A673 (cell line): ENCODE results near the gene TBC1D22A. TPM values are rescaled to one million over a fixed set of nuclear protein-coding genes. Genes with fewer than 3 reads are reported as not detected.

Experiments used
- BruUV-seq: library from RNA; stranded (reverse); fragments of 400-500 nt; replicated peaks from 2 replicates; lab custom pipeline; 2021; lab: Mats Ljungman, UMichigan
- CTCF ChIA-PET: fragments of 300-600 bp; sonication (Branson Sonifier 250); formaldehyde crosslinking; loops from one replicate; lab custom pipeline; 2022; ENCODE audit warnings: antibody characterized with exemption; lab: Charles Lee
- POLR2A ChIA-PET: fragments of 300-600 bp; sonication (Branson Sonifier 250); formaldehyde crosslinking; loops from one replicate; lab custom pipeline; 2022; ENCODE audit warnings: antibody characterized with exemption; ENCODE audit not compliant: low non-redundant PET; lab: Charles Lee
- DNase-seq: peaks from one replicate; pipeline ENCODE4 v3.0.0-alpha.2; 2015; ENCODE audit warnings: low spot score
- H3K27ac ChIP-seq: fragments of 200-600 bp; sonication (generic); 2 replicates; pipeline ENCODE4 v1.5.1; 2016; ENCODE audit warnings: mixed run types, low read depth, mild to moderate bottlenecking, mixed read lengths, antibody characterized with exemption, low read length; ENCODE audit not compliant: poor library complexity, severe bottlenecking
- H3K27me3 ChIP-seq: fragments of 200-600 bp; sonication (generic); replicated peaks from 2 replicates; pipeline ENCODE4 v1.6.1; 2017; ENCODE audit warnings: mixed run types, low read depth, mild to moderate bottlenecking, mixed read lengths, antibody characterized with exemption, low read length; ENCODE audit not compliant: insufficient read depth, poor library complexity
- H3K36me3 ChIP-seq: fragments of 200-600 bp; sonication (generic); 2 replicates; pipeline ENCODE4 v1.6.1; 2016; ENCODE audit warnings: mixed run types, mild to moderate bottlenecking, mixed read lengths, antibody characterized with exemption, low read length; ENCODE audit not compliant: insufficient read depth, poor library complexity, severe bottlenecking
- H3K4me1 ChIP-seq: fragments of 200-600 bp; sonication (generic); 2 replicates; pipeline ENCODE4 v1.6.1; 2017; ENCODE audit warnings: mixed run types, mild to moderate bottlenecking, mixed read lengths, antibody characterized with exemption, low read length; ENCODE audit not compliant: insufficient read depth, poor library complexity, severe bottlenecking
- H3K4me3 ChIP-seq: fragments of 200-600 bp; sonication (generic); 2 replicates; pipeline ENCODE4 v1.5.1; 2016; ENCODE audit warnings: low read depth, mixed run types, mild to moderate bottlenecking, mixed read lengths, low read length; ENCODE audit not compliant: poor library complexity, severe bottlenecking
- H3K9me3 ChIP-seq: fragments of 200-600 bp; sonication (generic); 2 replicates; pipeline ENCODE4 v1.6.1; 2016; ENCODE audit warnings: mixed run types, low read depth, mild to moderate bottlenecking, mixed read lengths, antibody characterized with exemption, low read length; ENCODE audit not compliant: poor library complexity, severe bottlenecking
- CTCF ChIP-seq: fragments of 300-800, 200-600 bp; sonication (generic); conservative IDR thresholded peaks from 2 replicates; pipeline ENCODE4 v1.5.1; 2017; ENCODE audit warnings: low read depth, mild to moderate bottlenecking, antibody characterized with exemption, low read length, moderate library complexity, mixed read lengths
- EZH2 ChIP-seq: fragments of 200-600 bp; sonication (generic); IDR thresholded peaks from 2 replicates; pipeline ENCODE4 v1.6.1; 2017; ENCODE audit warnings: borderline replicate concordance, low read depth, mild to moderate bottlenecking, mixed read lengths, antibody characterized with exemption, low read length; ENCODE audit not compliant: poor library complexity, severe bottlenecking
- intact Hi-C: fragments of 100-400 bp; cut with micrococcal nuclease; formaldehyde crosslinking; loops from one replicate; pipeline ENCODE4 v1.10.0; 2022; ENCODE audit not compliant: unreplicated experiment
- total RNA-seq: library from RNA; stranded (reverse); gene quantifications from 2 replicates; pipeline ENCODE4 v1.2.3, GENCODE V29; 2021

The TBC1D22A gene
- total RNA-seq, 1 experiment from 2014 or later, result 22.5 TPM

- no peak for DNase-seq
- TF ChIP-seq EZH2 (no peak), CTCF (no peak)
- ChIA-PET POLR2A (no interaction called here), CTCF (no interaction called here)
- Histone ChIP-seq H3K9me3 (no peaks in the 10 kb centered on the region), H3K36me3 (no peaks in the 10 kb centered on the region), H3K4me3 (no peak overlapping the region), H3K27ac (no peak overlapping the region), H3K4me1 (no peaks in the 10 kb centered on the region), H3K27me3 (no peaks in the 10 kb centered on the region)
- intact Hi-C loops, result no loop called here
- no TSS peak for BruUV-seq
Measured at GRCh38 chr22:47013861-47014635, 251.6 kb downstream of the TBC1D22A start.

DNA sequence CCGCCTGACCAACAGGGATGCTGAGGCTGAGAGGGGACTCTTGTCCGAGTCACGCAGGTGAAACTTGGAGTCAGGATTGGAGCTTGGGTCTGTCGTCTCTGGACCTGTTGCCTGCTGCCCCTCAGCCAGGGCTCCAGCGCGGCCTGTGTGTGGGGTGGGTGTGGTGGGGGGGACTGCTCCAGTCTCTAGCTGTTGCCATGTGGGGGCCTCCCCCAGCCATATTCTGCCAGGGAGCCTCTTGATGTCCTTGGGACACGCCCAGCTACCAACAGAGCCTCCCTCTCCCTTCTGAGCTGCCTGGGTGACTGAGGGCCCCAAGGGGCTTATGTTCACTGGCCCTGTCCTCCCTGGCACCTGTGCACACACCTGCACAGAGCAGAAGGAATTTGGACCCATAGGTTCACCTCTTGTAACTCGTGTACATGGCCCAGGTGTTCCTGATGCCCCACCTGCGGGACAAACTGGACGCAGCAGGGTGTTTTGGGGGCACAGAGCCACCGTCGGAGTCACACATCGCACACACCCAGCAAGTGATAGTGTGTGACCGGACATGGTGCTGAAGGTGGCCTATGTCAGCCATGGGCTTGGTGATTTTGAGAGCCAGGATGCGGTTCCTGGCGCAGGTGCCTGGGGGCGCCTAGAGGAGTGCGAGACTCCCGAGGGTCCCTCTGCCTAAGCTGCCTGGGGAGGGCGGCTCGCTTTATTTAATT is 252.3 kb downstream of the TBC1D22A start:
- DNase-seq, result no peak
- H3K4me1 ChIP-seq, result no peaks in the 10 kb centered on the region
- TF ChIP-seq CTCF (no peak), EZH2 (no peak)
- POLR2A ChIA-PET, result interaction anchor here (0.6 kb wide), 1 partner anchor 71 kb away, joined by 3 read pairs; no protein-coding TSS in a partner anchor
- no peaks in the 10 kb centered on the region for H3K9me3 ChIP-seq
- intact Hi-C loops, result no loop called here
- H3K4me3 ChIP-seq, result no peak overlapping the region
- H3K27ac ChIP-seq, result no peak overlapping the region
- BruUV-seq, result no TSS peak
- H3K36me3 ChIP-seq, result no peaks in the 10 kb centered on the region
- no peaks in the 10 kb centered on the region for H3K27me3 ChIP-seq
- CTCF ChIA-PET, result no interaction called here

DNA sequence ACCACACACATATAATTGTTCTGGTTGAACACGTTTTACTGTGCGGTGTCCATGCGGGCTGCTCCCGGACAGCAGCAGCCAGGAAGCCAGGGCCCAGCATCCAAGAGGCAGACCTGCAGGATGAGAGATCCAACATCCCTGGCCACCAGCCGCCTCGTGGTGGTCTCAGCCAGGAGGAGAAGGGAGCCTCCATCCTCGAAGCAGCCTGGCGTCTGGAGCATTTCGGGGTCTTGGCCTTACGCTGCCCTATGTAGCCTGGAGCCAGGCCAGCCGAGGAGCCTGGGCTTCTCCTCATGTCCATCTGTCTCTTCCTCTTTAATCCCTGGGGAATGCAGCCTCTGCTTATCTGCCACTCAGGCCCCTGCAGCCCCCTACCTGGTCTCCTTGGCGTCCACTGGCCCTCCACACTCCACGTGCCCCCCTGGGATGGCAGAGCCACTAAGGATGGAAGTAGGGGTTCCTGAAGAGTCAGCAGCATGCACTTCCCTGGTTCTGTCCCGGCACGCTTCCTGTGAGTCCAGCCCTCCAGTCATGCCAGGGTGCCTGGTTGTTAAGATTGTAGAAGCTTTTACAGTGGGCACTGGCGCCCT is 253.2 kb downstream of the TBC1D22A start:
- DNase-seq, result no peak
- TF ChIP-seq EZH2 (no peak), CTCF (no peak)
- intact Hi-C loops, result no loop called here
- Histone ChIP-seq H3K9me3 (no peaks in the 10 kb centered on the region), H3K36me3 (no peaks in the 10 kb centered on the region), H3K27me3 (no peaks in the 10 kb centered on the region), H3K4me1 (no peaks in the 10 kb centered on the region), H3K4me3 (no peak overlapping the region), H3K27ac (no peak overlapping the region)
- CTCF ChIA-PET, result no interaction called here
- POLR2A ChIA-PET, result interaction anchor here (0.6 kb wide), 1 partner anchor 72 kb away, joined by 3 read pairs; no protein-coding TSS in a partner anchor
- BruUV-seq, result no TSS peak
